GM12878 (cell line): ENCODE results near the gene ZNF581. TPM values are rescaled to one million over a fixed set of nuclear protein-coding genes. Genes with fewer than 3 reads are reported as not detected.

ENCODE experiments used
- ATAC-seq: fragments of 200-7000 bp; cut with Tn5 transposase; 3 replicates; pipeline ENCODE4 v1.9.1; 2020; ENCODE audit warnings: mild to moderate bottlenecking, moderate library complexity
- BruUV-seq: library from RNA; stranded (reverse); fragments of 400-500 nt; replicated peaks from 2 replicates; lab custom pipeline; 2021; lab: Mats Ljungman, UMichigan
- CTCF ChIA-PET: fragments of 300-600 bp; sonication (Branson Sonifier 250); formaldehyde crosslinking; extraction: SDS; loops from one replicate; lab custom pipeline; 2021; ENCODE audit warnings: inconsistent platforms; lab: Yijun Ruan, JAX
- POLR2A ChIA-PET: fragments of 350-600 bp; formaldehyde crosslinking; extraction: SDS; loops from one replicate; lab custom pipeline; 2021; ENCODE audit warnings: inconsistent platforms; lab: Charles Lee
- RAD21 ChIA-PET: fragments of 300-600 bp; sonication (Branson Sonifier 250); formaldehyde crosslinking; loops from one replicate; lab custom pipeline; 2023; ENCODE audit warnings: antibody characterized with exemption; ENCODE audit not compliant: unreplicated experiment; lab: Charles Lee
- SMC1A ChIA-PET: fragments of 300-600 bp; sonication (Branson Sonifier 250); formaldehyde crosslinking; loops from one replicate; lab custom pipeline; 2023; ENCODE audit not compliant: unreplicated experiment, uncharacterized antibody; lab: Charles Lee
- DNase-seq: peaks from one replicate; pipeline ENCODE4 v3.0.0-alpha.2; 2011; ENCODE audit warnings: low read depth, low spot score
- FAIRE-seq: peaks from 3 replicates; lab custom pipeline; 2011; peaks lifted over from hg19 to GRCh38; lab: Jason Lieb, UNC
- H2AFZ ChIP-seq: 2 replicates; pipeline ENCODE4 v1.6.0; 2011; ENCODE audit warnings: low read depth, low read length, control low read depth; ENCODE audit not compliant: control insufficient read depth
- H3K27ac ChIP-seq: 2 replicates; pipeline ENCODE4 v1.5.1; 2011; ENCODE audit warnings: control low read depth; ENCODE audit not compliant: control insufficient read depth, insufficient read depth
- H3K27me3 ChIP-seq, 2 experiments: replicated peaks in 1 of 2; 2 replicates each; pipeline versions ENCODE4 v1.6.0 to v1.6.1; 2011; ENCODE audit warnings: low read length in 1 of 2; ENCODE audit not compliant: control insufficient read depth in 2 of 2, insufficient read depth in 2 of 2
- H3K36me3 ChIP-seq, 2 experiments: 2 replicates each; pipeline ENCODE4 v1.5.1; 2011; ENCODE audit warnings: low read length in 1 of 2; ENCODE audit not compliant: control insufficient read depth in 2 of 2, insufficient read depth in 2 of 2
- H3K4me1 ChIP-seq: 2 replicates; pipeline ENCODE4 v1.6.1; 2011; ENCODE audit warnings: mild to moderate bottlenecking, low read length, moderate library complexity, mixed read lengths; ENCODE audit not compliant: control insufficient read depth, insufficient read depth
- H3K4me2 ChIP-seq: 2 replicates; pipeline ENCODE4 v1.6.0; 2011; ENCODE audit warnings: control low read depth; ENCODE audit not compliant: control insufficient read depth, insufficient read depth
- H3K4me3 ChIP-seq: fragments of 200-600 bp; sonication (generic); 2 replicates; pipeline ENCODE4 v1.5.1; 2016
- H3K79me2 ChIP-seq: 2 replicates; pipeline ENCODE4 v1.6.0; 2011; ENCODE audit warnings: low read length; ENCODE audit not compliant: control insufficient read depth, insufficient read depth
- H3K9ac ChIP-seq: 2 replicates; pipeline ENCODE4 v1.8.0; 2011; ENCODE audit warnings: low read length, control low read depth, mixed read lengths; ENCODE audit not compliant: control insufficient read depth, insufficient read depth
- H3K9me3 ChIP-seq: replicated peaks from 3 replicates; pipeline ENCODE4 v1.5.1; 2011; ENCODE audit warnings: mild to moderate bottlenecking, low read length; ENCODE audit not compliant: control insufficient read depth, insufficient read depth
- H4K20me1 ChIP-seq: 2 replicates; pipeline ENCODE4 v1.6.0; 2011; ENCODE audit not compliant: control insufficient read depth, insufficient read depth
- FOS ChIP-seq: IDR thresholded peaks from 3 replicates; pipeline ENCODE4 v1.6.1; 2011; ENCODE audit warnings: borderline replicate concordance; ENCODE audit not compliant: insufficient read length; ENCODE audit errors: extremely low read depth
- MXI1 ChIP-seq: fragments of 150-350 bp; IDR thresholded peaks from 2 replicates; pipeline ENCODE4 v1.6.1; 2011; ENCODE audit warnings: low read depth, mild to moderate bottlenecking, inconsistent platforms, low read length, improper control_type of control experiment
- RBBP5 ChIP-seq: fragments of 200-600 bp; sonication (generic); conservative IDR thresholded peaks from 2 replicates; pipeline ENCODE4 v1.6.1; 2016
- SUPT20H ChIP-seq: IDR thresholded peaks from 2 replicates; pipeline ENCODE4 v1.6.1; 2011; ENCODE audit warnings: low read depth, mild to moderate bottlenecking, low read length, moderate library complexity, borderline replicate concordance; ENCODE audit not compliant: control insufficient read depth
- TCF3 ChIP-seq: IDR thresholded peaks from 2 replicates; pipeline ENCODE4 v1.6.1; 2012; ENCODE audit warnings: low read depth, mild to moderate bottlenecking, low read length, borderline replicate concordance; ENCODE audit not compliant: insufficient read depth
- WRNIP1 ChIP-seq: IDR thresholded peaks from 2 replicates; pipeline ENCODE4 v1.6.1; 2011; ENCODE audit warnings: low read depth, low read length, improper control_type of control experiment, borderline replicate concordance
- WGBS: methylation state at CpG from one replicate; pipeline ENCODE4 v1.1.6; 2016; ENCODE audit warnings: low lambda C conversion rate; ENCODE audit not compliant: insufficient replicate concordance, insufficient coverage; ENCODE audit errors: missing lambda C conversion rate; 5-methylcytosine and 5-hydroxymethylcytosine counted together
- in situ Hi-C: fragments of 300-500 bp; cut with MboI; formaldehyde crosslinking; loops from 9 replicates; pipeline ENCODE4 v1.14.3; 2018; ENCODE audit warnings: mixed read lengths
- intact Hi-C: fragments of 100-400 bp; cut with micrococcal nuclease; formaldehyde crosslinking; loops from one replicate; pipeline ENCODE4 v1.14.2; 2022; ENCODE audit not compliant: unreplicated experiment
- polyA plus RNA-seq, 11 experiments: library from polyadenylated mRNA; depleted of rRNA in 4 of 11; unstranded in 6 of 11; stranded (reverse) in 5 of 11; fragments of >200 nt; fragmentation: Nextera tagmentation in 4 of 11; fragmentation: Illumina TruSeq in 1 of 11; extraction: Ambion mirVana in 4 of 11; extraction: Trizol in 1 of 11; gene quantifications; 1 replicate in 1 of 11; 2 replicates in 10 of 11; pipeline versions ENCODE4 v1.2.1 to v1.2.3, GENCODE V29; 2011 to 2016; ENCODE audit warnings: inconsistent platforms in 2 of 11, missing spikeins in 2 of 11, low read depth in 1 of 11
- total RNA-seq, 4 experiments: library from RNA; depleted of rRNA in 3 of 4; stranded (reverse); fragments of >200 nt in 3 of 4; fragmentation: Illumina TruSeq in 1 of 4; extraction: Trizol in 1 of 4; gene quantifications; 2 replicates each; pipeline versions ENCODE4 v1.2.1 to v1.2.3, GENCODE V29; 2013 to 2021
- TF ChIP-seq, protein P1 (sequence below): fragments of 450-650 bp; IDR thresholded peaks from 2 replicates; pipeline ENCODE4 v1.6.1; 2014; ENCODE audit warnings: mild to moderate bottlenecking
- TF ChIP-seq, protein P2 (sequence below): fragments of 450-650 bp; IDR thresholded peaks from 2 replicates; pipeline ENCODE4 v1.6.1; 2017; ENCODE audit warnings: mild to moderate bottlenecking, moderate library complexity

Gene ZNF581
- total and polyA plus RNA-seq, 10 of the 15 experiments (the other 5 are each of a cell fraction or from before 2014, with no cell fraction given), result 4.7 to 45.4 (median 22.2) TPM

DNA sequence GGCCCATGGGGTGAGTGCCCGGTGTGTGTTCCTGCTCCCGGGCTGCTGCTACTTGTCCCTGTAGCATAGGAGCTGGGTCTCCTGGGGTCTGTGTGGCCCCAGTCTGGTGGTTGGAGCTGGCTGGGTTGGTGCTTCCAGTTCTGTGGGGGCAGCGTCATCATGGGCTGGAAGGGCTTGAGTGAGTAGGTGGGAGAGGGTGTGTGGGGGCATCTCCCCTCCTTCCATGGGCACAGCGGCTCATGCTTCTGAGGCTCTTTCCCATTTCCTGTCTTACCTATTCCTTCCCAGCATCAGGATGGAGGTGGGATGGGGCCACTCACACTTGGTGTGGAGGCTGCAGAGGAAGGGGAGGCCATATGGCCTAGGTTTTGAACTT, 23.5 kb downstream of the ZNF581 start:
- Histone ChIP-seq H3K36me3 (peaks cover 44 to 68% of the 10 kb centered on the region in 2 experiments), H3K4me1 (no peaks in the 10 kb centered on the region), H3K9me3 (no peaks in the 10 kb centered on the region), H3K27ac (no peak overlapping the region), H3K79me2 (peaks cover 20% of the 10 kb centered on the region), H4K20me1 (peaks cover 21% of the 10 kb centered on the region), H3K27me3 (no peaks in the 10 kb centered on the region), H3K4me2 (no peak overlapping the region), H3K9ac (no peak overlapping the region), H2AFZ (no peak overlapping the region), H3K4me3 (no peak overlapping the region)
- WGBS, result 94% methylated on average over 4 of the region's 4 CpGs
- BruUV-seq, result no TSS peak
- POLR2A ChIA-PET, result no interaction called here
- SMC1A ChIA-PET, result no interaction called here
- no peak for ATAC-seq
- no peak for FAIRE-seq
- CTCF ChIA-PET, result no interaction called here
- intact Hi-C loops, result no loop called here
- no peak for TF ChIP-seq MXI1
- TF ChIP-seq TCF3, result no peak
- no peak for TF ChIP-seq RBBP5
- TF ChIP-seq FOS, result no peak
- TF ChIP-seq WRNIP1, result no peak
- TF ChIP-seq, protein P1, sequence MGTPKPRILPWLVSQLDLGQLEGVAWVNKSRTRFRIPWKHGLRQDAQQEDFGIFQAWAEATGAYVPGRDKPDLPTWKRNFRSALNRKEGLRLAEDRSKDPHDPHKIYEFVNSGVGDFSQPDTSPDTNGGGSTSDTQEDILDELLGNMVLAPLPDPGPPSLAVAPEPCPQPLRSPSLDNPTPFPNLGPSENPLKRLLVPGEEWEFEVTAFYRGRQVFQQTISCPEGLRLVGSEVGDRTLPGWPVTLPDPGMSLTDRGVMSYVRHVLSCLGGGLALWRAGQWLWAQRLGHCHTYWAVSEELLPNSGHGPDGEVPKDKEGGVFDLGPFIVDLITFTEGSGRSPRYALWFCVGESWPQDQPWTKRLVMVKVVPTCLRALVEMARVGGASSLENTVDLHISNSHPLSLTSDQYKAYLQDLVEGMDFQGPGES, result no peak
- TF ChIP-seq SUPT20H, result no peak
- TF ChIP-seq, protein P2, sequence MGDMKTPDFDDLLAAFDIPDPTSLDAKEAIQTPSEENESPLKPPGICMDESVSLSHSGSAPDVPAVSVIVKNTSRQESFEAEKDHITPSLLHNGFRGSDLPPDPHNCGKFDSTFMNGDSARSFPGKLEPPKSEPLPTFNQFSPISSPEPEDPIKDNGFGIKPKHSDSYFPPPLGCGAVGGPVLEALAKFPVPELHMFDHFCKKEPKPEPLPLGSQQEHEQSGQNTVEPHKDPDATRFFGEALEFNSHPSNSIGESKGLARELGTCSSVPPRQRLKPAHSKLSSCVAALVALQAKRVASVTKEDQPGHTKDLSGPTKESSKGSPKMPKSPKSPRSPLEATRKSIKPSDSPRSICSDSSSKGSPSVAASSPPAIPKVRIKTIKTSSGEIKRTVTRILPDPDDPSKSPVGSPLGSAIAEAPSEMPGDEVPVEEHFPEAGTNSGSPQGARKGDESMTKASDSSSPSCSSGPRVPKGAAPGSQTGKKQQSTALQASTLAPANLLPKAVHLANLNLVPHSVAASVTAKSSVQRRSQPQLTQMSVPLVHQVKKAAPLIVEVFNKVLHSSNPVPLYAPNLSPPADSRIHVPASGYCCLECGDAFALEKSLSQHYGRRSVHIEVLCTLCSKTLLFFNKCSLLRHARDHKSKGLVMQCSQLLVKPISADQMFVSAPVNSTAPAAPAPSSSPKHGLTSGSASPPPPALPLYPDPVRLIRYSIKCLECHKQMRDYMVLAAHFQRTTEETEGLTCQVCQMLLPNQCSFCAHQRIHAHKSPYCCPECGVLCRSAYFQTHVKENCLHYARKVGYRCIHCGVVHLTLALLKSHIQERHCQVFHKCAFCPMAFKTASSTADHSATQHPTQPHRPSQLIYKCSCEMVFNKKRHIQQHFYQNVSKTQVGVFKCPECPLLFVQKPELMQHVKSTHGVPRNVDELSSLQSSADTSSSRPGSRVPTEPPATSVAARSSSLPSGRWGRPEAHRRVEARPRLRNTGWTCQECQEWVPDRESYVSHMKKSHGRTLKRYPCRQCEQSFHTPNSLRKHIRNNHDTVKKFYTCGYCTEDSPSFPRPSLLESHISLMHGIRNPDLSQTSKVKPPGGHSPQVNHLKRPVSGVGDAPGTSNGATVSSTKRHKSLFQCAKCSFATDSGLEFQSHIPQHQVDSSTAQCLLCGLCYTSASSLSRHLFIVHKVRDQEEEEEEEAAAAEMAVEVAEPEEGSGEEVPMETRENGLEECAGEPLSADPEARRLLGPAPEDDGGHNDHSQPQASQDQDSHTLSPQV, result no peak
- in situ Hi-C loops, result loop anchor here (25.0 kb wide), 1 partner anchor 1530 kb away; the partner anchor contains the start of gene CNOT3
- RAD21 ChIA-PET, result no interaction called here
- DNase-seq, result no peak
